SH-SY5Y (cell line): Measurements from ENCODE around the gene SIL1.

Experiments used
- GATA2 ChIP-seq: IDR thresholded peaks from 2 replicates; pipeline ENCODE4 v1.6.1; 2011; ENCODE audit warnings: mild to moderate bottlenecking, low read depth, low read length
- GATA3 ChIP-seq: IDR thresholded peaks from 2 replicates; pipeline ENCODE4 v1.6.1; 2011; ENCODE audit warnings: low read depth, mild to moderate bottlenecking, low read length, moderate library complexity

Gene SIL1

GRCh38 chr5:138944527-138945322, 253.4 kb downstream of the SIL1 start:
- TF ChIP-seq GATA3 = no peak
- no peak for TF ChIP-seq GATA2

- TF ChIP-seq GATA3 = no peak
Measured at GRCh38 chr5:138943599-138944173, 254.5 kb downstream of the SIL1 start.

GRCh38 chr5:138942861-138943260, 255.3 kb downstream of the SIL1 start:
- TF ChIP-seq GATA3 = no peak
- TF ChIP-seq GATA2 = no peak

- TF ChIP-seq GATA3 = no peak
Measured at GRCh38 chr5:138942066-138942465, 256.1 kb downstream of the SIL1 start.

GRCh38 chr5:138938526-138938925, 259.6 kb downstream of the SIL1 start:
- no peak for TF ChIP-seq GATA2
- no peak for TF ChIP-seq GATA3

- no peak for TF ChIP-seq GATA3
- TF ChIP-seq GATA2 = no peak
Measured at GRCh38 chr5:138937392-138938387, 260.5 kb downstream of the SIL1 start.

- no peak for TF ChIP-seq GATA3
- TF ChIP-seq GATA2 = no peak
Measured at GRCh38 chr5:138936968-138937345, 261.2 kb downstream of the SIL1 start.

GRCh38 chr5:138936225-138936967, 261.8 kb downstream of the SIL1 start:
- TF ChIP-seq GATA3 (no peak), GATA2 (no peak)

GRCh38 chr5:138935466-138935865, 262.7 kb downstream of the SIL1 start:
- no peak for TF ChIP-seq GATA2
- TF ChIP-seq GATA3 = no peak

GRCh38 chr5:138934971-138935370, 263.2 kb downstream of the SIL1 start:
- TF ChIP-seq GATA2 (no peak), GATA3 (no peak)

- no peak for TF ChIP-seq GATA2
- TF ChIP-seq GATA3 = no peak
Measured at GRCh38 chr5:138933522-138934290, 264.5 kb downstream of the SIL1 start.

GRCh38 chr5:138932171-138932810, 265.9 kb downstream of the SIL1 start:
- TF ChIP-seq GATA3 (no peak), GATA2 (no peak)
